ENCODE data around the gene CETN1.
A peak's percentile ranks its signal among the peaks of the same experiment; 100 is the strongest.

CETN1 gene

DNA sequence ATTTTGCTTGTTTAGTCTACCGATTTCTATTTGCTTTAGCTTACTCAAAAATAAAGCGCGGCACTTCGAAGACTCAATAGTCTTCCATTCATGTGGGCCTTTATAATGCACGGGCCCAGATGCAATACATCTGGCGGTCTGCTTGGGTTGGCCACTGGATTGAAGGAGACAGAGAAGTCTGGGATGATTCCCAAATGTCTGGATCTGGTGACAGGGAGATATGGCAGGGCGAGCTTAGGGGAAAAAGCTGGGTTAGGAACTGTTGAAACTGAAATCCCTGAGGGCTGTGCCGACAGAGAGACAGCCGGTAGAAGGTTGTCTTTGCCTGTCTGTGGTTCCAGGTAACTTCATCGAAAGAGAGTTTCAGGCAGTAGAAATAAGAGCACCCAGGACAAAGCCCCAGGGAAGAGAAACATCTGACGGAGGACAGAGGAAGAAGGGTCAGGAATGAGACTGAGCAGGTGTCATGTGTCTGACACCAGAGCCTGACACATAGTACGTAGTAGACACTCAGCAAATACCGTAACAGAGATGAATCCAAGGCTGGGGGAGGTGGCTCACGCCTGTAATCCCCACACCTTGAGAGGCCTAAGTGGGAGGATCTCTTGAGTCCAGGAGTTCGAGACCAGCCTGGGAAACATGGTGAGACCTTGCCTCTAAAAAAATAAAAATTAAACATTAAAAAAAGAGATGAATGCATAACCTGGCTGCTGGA is 30.2 kb downstream of the CETN1 start:
- TF ChIP-seq, protein P1, sequence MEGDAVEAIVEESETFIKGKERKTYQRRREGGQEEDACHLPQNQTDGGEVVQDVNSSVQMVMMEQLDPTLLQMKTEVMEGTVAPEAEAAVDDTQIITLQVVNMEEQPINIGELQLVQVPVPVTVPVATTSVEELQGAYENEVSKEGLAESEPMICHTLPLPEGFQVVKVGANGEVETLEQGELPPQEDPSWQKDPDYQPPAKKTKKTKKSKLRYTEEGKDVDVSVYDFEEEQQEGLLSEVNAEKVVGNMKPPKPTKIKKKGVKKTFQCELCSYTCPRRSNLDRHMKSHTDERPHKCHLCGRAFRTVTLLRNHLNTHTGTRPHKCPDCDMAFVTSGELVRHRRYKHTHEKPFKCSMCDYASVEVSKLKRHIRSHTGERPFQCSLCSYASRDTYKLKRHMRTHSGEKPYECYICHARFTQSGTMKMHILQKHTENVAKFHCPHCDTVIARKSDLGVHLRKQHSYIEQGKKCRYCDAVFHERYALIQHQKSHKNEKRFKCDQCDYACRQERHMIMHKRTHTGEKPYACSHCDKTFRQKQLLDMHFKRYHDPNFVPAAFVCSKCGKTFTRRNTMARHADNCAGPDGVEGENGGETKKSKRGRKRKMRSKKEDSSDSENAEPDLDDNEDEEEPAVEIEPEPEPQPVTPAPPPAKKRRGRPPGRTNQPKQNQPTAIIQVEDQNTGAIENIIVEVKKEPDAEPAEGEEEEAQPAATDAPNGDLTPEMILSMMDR (IDR thresholded peaks at IDR 0.05; ENCODE audit: low read length, missing control alignments): no peak
- H3K4me3 ChIP-seq (replicated peaks; ENCODE audit: low read depth, low read length): no peak overlapping the region
- no peak for DNase-seq (ENCODE audit: low read depth)

DNA sequence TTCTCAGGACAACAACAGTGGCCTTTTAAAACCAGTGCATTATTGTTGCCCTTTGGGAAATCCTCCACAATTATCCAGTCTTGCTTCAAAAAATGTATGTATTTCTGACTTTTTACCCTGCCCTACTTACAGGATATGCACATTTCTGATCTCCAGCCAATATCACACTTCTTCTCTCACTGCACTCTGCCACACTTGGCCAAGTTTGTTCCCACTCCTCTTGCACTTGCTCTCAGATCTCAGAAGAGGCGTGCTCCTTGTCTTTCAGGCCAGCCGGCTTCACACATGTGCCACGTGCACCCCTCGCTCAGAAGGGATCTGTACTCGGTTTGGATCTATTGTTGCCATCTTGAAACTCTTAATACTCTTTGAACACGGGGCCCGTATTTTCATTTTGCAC is 32.0 kb downstream of the CETN1 start:
- H3K4me3 ChIP-seq (replicated peaks; ENCODE audit: low read depth, low read length): no peak overlapping the region
- no peak for DNase-seq (ENCODE audit: low read depth)
- TF ChIP-seq, protein P1 (IDR thresholded peaks at IDR 0.05; ENCODE audit: low read length, missing control alignments): no peak

DNA sequence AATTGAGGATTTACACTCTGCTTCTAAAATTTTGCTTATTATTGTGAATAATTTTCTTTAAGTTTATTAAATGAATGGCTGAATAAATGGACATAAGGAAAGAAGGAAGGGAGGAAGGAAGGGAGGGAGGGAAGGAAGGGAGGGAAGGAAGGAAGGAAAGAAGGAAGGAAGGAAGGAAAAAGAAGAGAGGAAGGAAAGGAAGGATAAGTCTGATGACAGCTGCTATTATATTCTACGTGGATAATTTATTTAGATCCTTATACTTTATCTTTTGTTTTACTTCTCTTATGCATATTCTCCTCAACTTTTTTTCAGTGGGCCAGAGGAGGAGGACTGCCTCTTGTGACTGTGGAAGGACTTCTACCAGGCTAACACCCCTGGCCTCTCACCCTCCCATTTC is 34.0 kb downstream of the CETN1 start:
- TF ChIP-seq, protein P1 (IDR thresholded peaks at IDR 0.05; ENCODE audit: low read length, missing control alignments): no peak

DNA sequence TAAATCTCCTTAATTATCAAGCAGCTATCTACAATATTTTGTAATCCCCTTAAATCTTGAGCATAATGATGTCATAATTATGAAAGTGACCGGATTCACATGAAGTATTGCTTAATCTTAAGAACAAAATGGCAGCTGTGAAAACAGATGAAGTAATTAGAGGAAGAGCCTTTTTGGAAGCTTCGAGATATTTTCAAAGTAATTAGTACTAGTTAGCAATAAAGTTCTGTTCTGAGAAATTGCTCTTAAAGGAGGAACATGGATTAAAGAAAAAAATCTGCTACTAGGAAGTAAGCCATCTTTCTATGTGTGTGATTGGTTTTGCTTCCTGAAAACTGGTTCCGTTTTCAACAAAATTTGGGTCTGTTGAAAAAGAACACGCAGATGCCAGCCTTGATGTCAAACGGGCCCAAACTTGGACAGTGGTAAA is 34.9 kb downstream of the CETN1 start:
- DNase-seq (ENCODE audit: low read depth): no peak
- TF ChIP-seq, protein P1 (IDR thresholded peaks at IDR 0.05; ENCODE audit: low read length, missing control alignments): no peak
- no peak overlapping the region for H3K4me3 ChIP-seq (replicated peaks; ENCODE audit: low read depth, low read length)

More for the DNA sequence above, 34.0 kb downstream of the CETN1 start:
- H3K4me3 ChIP-seq (replicated peaks; ENCODE audit: low read depth, low read length): no peak overlapping the region
- DNase-seq (ENCODE audit: low read depth): no peak

DNA sequence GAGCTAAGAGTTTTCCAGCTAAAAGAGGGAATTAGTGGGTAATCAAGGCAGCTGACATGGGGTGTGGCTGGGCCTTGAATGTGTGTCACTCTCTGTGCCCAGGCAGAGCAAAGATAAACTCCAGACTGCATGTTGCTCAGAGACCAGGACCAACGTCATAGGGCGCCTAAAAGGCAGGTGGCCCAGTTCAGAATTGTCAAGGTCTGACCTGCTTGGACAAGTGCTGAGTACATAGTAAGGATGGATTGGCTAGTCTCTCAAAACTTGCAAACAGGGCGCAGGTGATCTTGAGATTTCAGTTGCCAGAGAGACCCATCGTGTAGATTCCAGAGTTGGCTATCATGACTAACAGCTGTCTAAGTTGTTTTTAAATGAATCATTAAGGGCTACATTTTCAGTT is 35.6 kb downstream of the CETN1 start:
- H3K4me3 ChIP-seq (replicated peaks; ENCODE audit: low read depth, low read length): no peak overlapping the region
- TF ChIP-seq, protein P1 (IDR thresholded peaks at IDR 0.05; ENCODE audit: low read length, missing control alignments): no peak
- DNase-seq (ENCODE audit: low read depth): no peak

DNA sequence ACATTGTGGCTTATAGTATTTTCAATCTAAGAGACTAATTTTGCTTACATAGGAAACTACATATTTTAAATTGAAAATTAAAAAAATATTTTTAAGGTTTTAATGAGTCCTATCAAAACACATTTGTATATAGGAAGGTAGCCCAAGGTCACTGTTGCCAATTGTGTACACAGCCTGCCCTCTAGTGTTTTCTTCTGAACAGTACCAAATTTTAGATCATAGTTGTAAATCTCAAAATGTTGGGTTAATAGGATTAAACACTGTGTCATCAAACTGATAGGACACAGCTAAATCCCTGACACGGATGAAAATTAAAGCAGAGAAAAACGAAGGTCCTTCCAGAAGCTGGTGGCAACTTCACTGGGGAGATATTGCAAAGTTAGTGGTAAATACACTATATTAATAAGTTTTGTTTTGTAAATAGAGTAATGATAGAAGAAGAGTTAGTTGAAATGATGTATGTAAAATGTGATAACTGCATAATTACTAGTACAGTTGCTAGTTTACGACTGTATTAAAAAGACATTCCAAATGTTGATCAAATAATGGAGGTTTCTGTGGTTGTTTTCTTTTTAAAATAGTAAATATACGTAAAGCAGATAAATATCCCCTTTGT is 36.3 kb downstream of the CETN1 start:
- DNase-seq (ENCODE audit: low read depth): peak; percentile 77
- TF ChIP-seq, protein P1 (IDR thresholded peaks at IDR 0.05; ENCODE audit: low read length, missing control alignments): peak; percentile 76
- no peak overlapping the region for H3K4me3 ChIP-seq (replicated peaks; ENCODE audit: low read depth, low read length)
